Skeletal muscle satellite cell (primary cell): ENCODE data around the gene TUBB3.

Source experiments
- H3K27me3 ChIP-seq: 2 replicates; pipeline ENCODE4 v1.7.0; 2013; ENCODE audit warnings: low read length; ENCODE audit not compliant: control insufficient read depth, insufficient read depth
- H3K36me3 ChIP-seq: 2 replicates; pipeline ENCODE4 v1.7.0; 2013; ENCODE audit warnings: mild to moderate bottlenecking, control low read depth, low read length; ENCODE audit not compliant: insufficient read depth
- H3K4me1 ChIP-seq: 2 replicates; pipeline ENCODE4 v1.7.0; 2013; ENCODE audit warnings: low read length; ENCODE audit not compliant: control insufficient read depth, insufficient read depth
- H3K4me2 ChIP-seq: 2 replicates; pipeline ENCODE4 v1.7.0; 2013; ENCODE audit warnings: mild to moderate bottlenecking, low read length
- H3K4me3 ChIP-seq: 2 replicates; pipeline ENCODE4 v1.7.0; 2013; ENCODE audit warnings: low read length
- H3K9ac ChIP-seq: 2 replicates; pipeline ENCODE4 v1.7.0; 2013; ENCODE audit warnings: mild to moderate bottlenecking, low read depth, low read length, moderate library complexity
- H3K9me3 ChIP-seq: replicated peaks from 2 replicates; pipeline ENCODE4 v1.7.0; 2013; ENCODE audit warnings: mild to moderate bottlenecking, control low read depth, low read length

TUBB3 gene

GRCh38 chr16:89953671-89954406 is 30.7 kb downstream of the TUBB3 start:
- Histone ChIP-seq H3K9ac (no peak overlapping the region), H3K9me3 (no peaks in the 10 kb centered on the region), H3K36me3 (peaks cover 25% of the 10 kb centered on the region), H3K4me1 (peaks cover 9% of the 10 kb centered on the region), H3K4me3 (no peak overlapping the region), H3K4me2 (no peak overlapping the region), H3K27me3 (no peaks in the 10 kb centered on the region)

GRCh38 chr16:89954462-89954861 is 31.3 kb downstream of the TUBB3 start:
- H3K27me3 ChIP-seq = no peaks in the 10 kb centered on the region
- H3K4me2 ChIP-seq = no peak overlapping the region
- no peaks in the 10 kb centered on the region for H3K9me3 ChIP-seq
- no peak overlapping the region for H3K4me3 ChIP-seq
- H3K9ac ChIP-seq = no peak overlapping the region
- peaks cover 30% of the 10 kb centered on the region for H3K36me3 ChIP-seq
- peaks cover 5% of the 10 kb centered on the region for H3K4me1 ChIP-seq

GRCh38 chr16:89955001-89955685 is 32.0 kb downstream of the TUBB3 start:
- Histone ChIP-seq H3K4me1 (no peaks in the 10 kb centered on the region), H3K4me2 (no peak overlapping the region), H3K9me3 (no peaks in the 10 kb centered on the region), H3K9ac (no peak overlapping the region), H3K4me3 (no peak overlapping the region), H3K36me3 (peaks cover 30% of the 10 kb centered on the region), H3K27me3 (no peaks in the 10 kb centered on the region)

- Histone ChIP-seq H3K4me3 (no peak overlapping the region), H3K9me3 (no peaks in the 10 kb centered on the region), H3K4me2 (no peak overlapping the region), H3K27me3 (no peaks in the 10 kb centered on the region), H3K9ac (no peak overlapping the region), H3K36me3 (peaks cover 30% of the 10 kb centered on the region), H3K4me1 (no peaks in the 10 kb centered on the region)
Measured at GRCh38 chr16:89956505-89957215, 33.5 kb downstream of the TUBB3 start.

GRCh38 chr16:89957216-89957785 is 34.2 kb downstream of the TUBB3 start:
- H3K27me3 ChIP-seq = no peaks in the 10 kb centered on the region
- H3K4me3 ChIP-seq = no peak overlapping the region
- peaks cover 30% of the 10 kb centered on the region for H3K36me3 ChIP-seq
- no peak overlapping the region for H3K9ac ChIP-seq
- no peak overlapping the region for H3K4me2 ChIP-seq
- no peaks in the 10 kb centered on the region for H3K4me1 ChIP-seq
- no peaks in the 10 kb centered on the region for H3K9me3 ChIP-seq

- H3K4me1 ChIP-seq = no peaks in the 10 kb centered on the region
- H3K9ac ChIP-seq = no peak overlapping the region
- H3K4me2 ChIP-seq = no peak overlapping the region
- no peaks in the 10 kb centered on the region for H3K27me3 ChIP-seq
- H3K36me3 ChIP-seq = peaks cover 34% of the 10 kb centered on the region
- H3K4me3 ChIP-seq = no peak overlapping the region
- H3K9me3 ChIP-seq = no peaks in the 10 kb centered on the region
Measured at GRCh38 chr16:89958068-89958467, 34.9 kb downstream of the TUBB3 start.

GRCh38 chr16:89958596-89958995 is 35.5 kb downstream of the TUBB3 start:
- Histone ChIP-seq H3K4me1 (no peaks in the 10 kb centered on the region), H3K4me2 (no peak overlapping the region), H3K36me3 (peaks cover 36% of the 10 kb centered on the region), H3K27me3 (no peaks in the 10 kb centered on the region), H3K4me3 (no peak overlapping the region), H3K9ac (no peak overlapping the region), H3K9me3 (no peaks in the 10 kb centered on the region)

GRCh38 chr16:89960966-89961365 is 37.8 kb downstream of the TUBB3 start:
- Histone ChIP-seq H3K9me3 (no peaks in the 10 kb centered on the region), H3K4me2 (no peak overlapping the region), H3K4me3 (no peak overlapping the region), H3K36me3 (peaks cover 32% of the 10 kb centered on the region), H3K9ac (no peak overlapping the region), H3K27me3 (no peaks in the 10 kb centered on the region), H3K4me1 (no peaks in the 10 kb centered on the region)

- no peak overlapping the region for H3K9ac ChIP-seq
- H3K27me3 ChIP-seq = no peaks in the 10 kb centered on the region
- H3K4me1 ChIP-seq = no peaks in the 10 kb centered on the region
- no peak overlapping the region for H3K4me3 ChIP-seq
- H3K4me2 ChIP-seq = no peak overlapping the region
- peaks cover 29% of the 10 kb centered on the region for H3K36me3 ChIP-seq
- no peaks in the 10 kb centered on the region for H3K9me3 ChIP-seq
Measured at GRCh38 chr16:89961920-89962319, 38.8 kb downstream of the TUBB3 start.

GRCh38 chr16:89962754-89963498 is 39.8 kb downstream of the TUBB3 start:
- H3K27me3 ChIP-seq = no peaks in the 10 kb centered on the region
- H3K4me2 ChIP-seq = no peak overlapping the region
- H3K9me3 ChIP-seq = no peaks in the 10 kb centered on the region
- H3K4me1 ChIP-seq = no peaks in the 10 kb centered on the region
- H3K36me3 ChIP-seq = peaks cover 26% of the 10 kb centered on the region
- H3K9ac ChIP-seq = no peak overlapping the region
- H3K4me3 ChIP-seq = no peak overlapping the region

- H3K4me1 ChIP-seq = no peaks in the 10 kb centered on the region
- no peaks in the 10 kb centered on the region for H3K27me3 ChIP-seq
- no peak overlapping the region for H3K4me3 ChIP-seq
- H3K36me3 ChIP-seq = peaks cover 13% of the 10 kb centered on the region
- H3K9ac ChIP-seq = no peak overlapping the region
- H3K9me3 ChIP-seq = no peaks in the 10 kb centered on the region
- H3K4me2 ChIP-seq = no peak overlapping the region
Measured at GRCh38 chr16:89964201-89964600, 41.1 kb downstream of the TUBB3 start.
